ENCODE measurements around the gene TRIM5. TPM values are rescaled to one million over a fixed set of nuclear protein-coding genes. Genes with fewer than 3 reads are reported as not detected.

Gene TRIM5
- total RNA-seq = 71.9 and 92.7 TPM in 2 replicates

GRCh38 chr11:5684646-5685362 is at the start of gene TRIM5:
Gene TRIM5, minus strand, starts transcription at chr11:5685074. Its CDS starts 4,897 bp downstream, at chr11:5680177.

DNA sequence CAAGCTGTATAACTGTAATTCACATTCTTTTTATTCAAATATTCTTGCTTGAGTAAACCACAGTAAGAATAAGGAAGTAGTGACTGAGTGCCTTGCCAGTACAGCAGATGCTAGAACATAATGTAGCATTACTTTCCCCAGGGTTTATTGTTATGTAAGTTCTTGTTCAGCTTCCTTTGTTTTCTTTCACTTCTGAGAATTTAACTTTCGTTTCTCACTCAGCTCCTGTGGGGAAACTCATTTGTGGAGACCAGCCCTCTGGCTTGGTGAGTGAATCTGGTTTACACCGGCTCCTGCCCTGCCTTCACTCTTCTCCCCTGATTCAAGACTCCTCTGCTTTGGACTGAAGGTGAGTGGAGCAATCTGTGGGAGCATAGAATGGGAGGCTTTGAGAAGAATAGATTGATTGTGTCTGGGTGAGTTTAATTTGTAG is 4.7 kb upstream of the TRIM5 start, which contains the start of gene TRIM22:
TRIM22 (plus strand) TSS at position 240 of the 433 bp plus-strand sequence. CDS start 6,443 bp downstream, outside the sequence.

DNA sequence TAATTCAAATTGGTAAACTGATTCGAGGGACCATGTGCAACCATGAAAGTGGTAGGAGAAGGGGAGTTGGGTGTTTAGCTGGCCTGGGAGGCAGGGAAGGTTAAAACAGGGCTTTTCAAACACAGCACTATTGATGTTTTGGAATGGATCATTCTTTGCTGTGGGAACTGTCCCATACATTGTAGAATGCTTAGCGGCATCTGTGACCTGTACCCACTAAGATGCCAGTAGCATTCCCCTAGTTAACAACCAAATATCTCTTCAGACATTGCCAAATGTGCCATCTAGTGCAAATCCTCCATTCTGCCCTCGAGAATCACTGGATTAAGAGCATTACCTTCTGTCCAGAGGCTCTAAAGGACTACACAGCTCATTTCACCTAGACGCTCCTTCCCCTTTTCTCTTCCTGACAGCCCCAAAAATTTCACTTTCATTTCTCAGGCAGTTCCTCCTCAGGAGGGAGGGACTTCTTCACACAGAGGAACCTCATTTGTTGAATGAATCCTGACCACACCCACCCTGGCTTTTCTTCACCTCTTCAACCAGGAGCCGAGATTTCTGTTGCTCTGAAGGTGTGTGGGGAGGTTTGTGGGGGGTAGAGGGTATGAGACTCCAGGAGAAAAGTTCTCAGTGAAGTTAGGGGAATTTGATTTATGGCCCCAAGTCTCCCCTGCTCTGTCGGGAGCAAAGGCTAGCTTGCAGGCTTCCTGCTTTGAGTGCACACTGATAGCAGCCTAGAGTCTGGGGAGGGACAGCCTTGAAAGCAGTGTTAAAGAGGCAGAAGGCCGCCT is 60.2 kb downstream of the TRIM5 start, which contains the start of gene TRIM34:
TRIM34 (plus strand) TSS at position 513 of the 791 bp plus-strand sequence. CDS start 7,331 bp downstream, outside the sequence.

Other genes with a start within 250 kb of the TRIM5 start
- gene OR51I1, start 243.6 kb downstream of the TRIM5 start, total RNA-seq = not detected in 2 replicates
- gene OR51I2, start 235.8 kb downstream of the TRIM5 start, total RNA-seq = not detected in 2 replicates
- not detected in 2 replicates for gene OR52D1, start 196.4 kb downstream of the TRIM5 start, total RNA-seq
- not detected in 2 replicates for gene UBQLN3, start 175.1 kb downstream of the TRIM5 start, total RNA-seq
- 0.07 TPM in 1 of 2 replicates, not detected in the other for gene UBQLNL, start 168.4 kb downstream of the TRIM5 start, total RNA-seq
- gene OR52H1, start 136.5 kb downstream of the TRIM5 start, total RNA-seq = 0.22 TPM in 1 of 2 replicates, not detected in the other
- gene OR52B6, start 104.2 kb downstream of the TRIM5 start, total RNA-seq = not detected in 2 replicates
- gene TRIM6, start 88.4 kb downstream of the TRIM5 start, total RNA-seq = 0.66 and 2.6 TPM in 2 replicates
- gene TRIM34, start 60.1 kb downstream of the TRIM5 start, total RNA-seq = 8.0 and 10.6 TPM in 2 replicates
- 114 and 115 TPM in 2 replicates for gene TRIM22, start 4.7 kb upstream of the TRIM5 start, total RNA-seq
- not detected in 2 replicates for gene OR56B1, start 51.4 kb upstream of the TRIM5 start, total RNA-seq
- not detected in 2 replicates for gene OR52N4, start 69.2 kb upstream of the TRIM5 start, total RNA-seq
- 0.07 TPM in 1 of 2 replicates, not detected in the other for gene OR52N5, start 98.3 kb upstream of the TRIM5 start, total RNA-seq
- gene OR52N1, start 106.2 kb upstream of the TRIM5 start, total RNA-seq = not detected in 2 replicates
- gene OR52N2, start 123.8 kb upstream of the TRIM5 start, total RNA-seq = not detected in 2 replicates
- gene OR52E6, start 156.8 kb upstream of the TRIM5 start, total RNA-seq = not detected in 2 replicates
- gene OR52E8, start 172.6 kb upstream of the TRIM5 start, total RNA-seq = not detected in 2 replicates
- gene OR52E4, start 195.6 kb upstream of the TRIM5 start, total RNA-seq = not detected in 2 replicates
- gene OR52E5, start 208.1 kb upstream of the TRIM5 start, total RNA-seq = not detected in 2 replicates